ENCODE measurements around the gene TRAK1. TPM values are rescaled to one million over a fixed set of nuclear protein-coding genes. Genes with fewer than 3 reads are reported as not detected.
"Not testable (repeated sequence)": the region's sequence is repeated elsewhere in the genome, so short reads cannot be mapped to it uniquely, and the experiment has no call there.

The TRAK1 gene
- total and polyA plus RNA-seq, 4 donors = 18.2 to 65.4 (median 32.5) TPM

GRCh38 chr3:42102571-42102970, 11.4 kb downstream of the TRAK1 start:
- Histone ChIP-seq H3K4me1 (ENCODE audit: control insufficient read depth in 5 of 5, insufficient read depth in 5 of 5, low read length in 5 of 5) (peaks cover 0 to 17% (median 0%) of the 10 kb centered on the region in 5 donors), H3K9ac (ENCODE audit: insufficient read depth in 1 of 2, low read length in 2 of 2) (no peak overlapping the region), H3K9me3 (ENCODE audit: control insufficient read depth in 4 of 4, insufficient read depth in 3 of 4, low read length in 3 of 4) (no peaks in the 10 kb centered on the region), H3K27me3 (ENCODE audit: control insufficient read depth in 3 of 3, insufficient read depth in 3 of 3, low read length in 2 of 3) (no peaks in the 10 kb centered on the region), H3K27ac (ENCODE audit: low read depth in 1 of 2, low read length in 1 of 2) (peak overlapping the region; percentile 9 to 57), H3K4me3 (no peak overlapping the region), H3K36me3 (ENCODE audit: control insufficient read depth in 4 of 4, insufficient read depth in 4 of 4, low read length in 4 of 4) (no peaks in the 10 kb centered on the region)
- no peak for DNase-seq
- WGBS, 2 donors = 43 to 51% methylated on average over 6 of the region's 6 CpGs
- no peak for ATAC-seq (ENCODE audit: insufficient read depth, low FRiP score)
- TF ChIP-seq, protein P1, sequence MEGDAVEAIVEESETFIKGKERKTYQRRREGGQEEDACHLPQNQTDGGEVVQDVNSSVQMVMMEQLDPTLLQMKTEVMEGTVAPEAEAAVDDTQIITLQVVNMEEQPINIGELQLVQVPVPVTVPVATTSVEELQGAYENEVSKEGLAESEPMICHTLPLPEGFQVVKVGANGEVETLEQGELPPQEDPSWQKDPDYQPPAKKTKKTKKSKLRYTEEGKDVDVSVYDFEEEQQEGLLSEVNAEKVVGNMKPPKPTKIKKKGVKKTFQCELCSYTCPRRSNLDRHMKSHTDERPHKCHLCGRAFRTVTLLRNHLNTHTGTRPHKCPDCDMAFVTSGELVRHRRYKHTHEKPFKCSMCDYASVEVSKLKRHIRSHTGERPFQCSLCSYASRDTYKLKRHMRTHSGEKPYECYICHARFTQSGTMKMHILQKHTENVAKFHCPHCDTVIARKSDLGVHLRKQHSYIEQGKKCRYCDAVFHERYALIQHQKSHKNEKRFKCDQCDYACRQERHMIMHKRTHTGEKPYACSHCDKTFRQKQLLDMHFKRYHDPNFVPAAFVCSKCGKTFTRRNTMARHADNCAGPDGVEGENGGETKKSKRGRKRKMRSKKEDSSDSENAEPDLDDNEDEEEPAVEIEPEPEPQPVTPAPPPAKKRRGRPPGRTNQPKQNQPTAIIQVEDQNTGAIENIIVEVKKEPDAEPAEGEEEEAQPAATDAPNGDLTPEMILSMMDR (IDR thresholded peaks at IDR 0.05; ENCODE audit: control extremely low read depth, extremely low read depth) = no peak

GRCh38 chr3:42103921-42104665, 12.9 kb downstream of the TRAK1 start:
- ATAC-seq (ENCODE audit: insufficient read depth, low FRiP score); H3K36me3 ChIP-seq (ENCODE audit: control insufficient read depth in 4 of 4, insufficient read depth in 4 of 4, low read length in 4 of 4); H3K9me3 ChIP-seq (ENCODE audit: control insufficient read depth in 4 of 4, insufficient read depth in 3 of 4, low read length in 3 of 4); H3K4me1 ChIP-seq (ENCODE audit: control insufficient read depth in 5 of 5, insufficient read depth in 5 of 5, low read length in 5 of 5); H3K27ac ChIP-seq (ENCODE audit: low read depth in 1 of 2, low read length in 1 of 2); DNase-seq; H3K9ac ChIP-seq (ENCODE audit: insufficient read depth in 1 of 2, low read length in 2 of 2); H3K4me3 ChIP-seq; H3K27me3 ChIP-seq (ENCODE audit: control insufficient read depth in 3 of 3, insufficient read depth in 3 of 3, low read length in 2 of 3): not testable (repeated sequence)
- WGBS, 2 donors = 93 to 95% methylated on average over 15 of the region's 15 CpGs

GRCh38 chr3:42105994-42106393, 14.8 kb downstream of the TRAK1 start:
- H3K27me3 ChIP-seq (ENCODE audit: control insufficient read depth in 3 of 3, insufficient read depth in 3 of 3, low read length in 2 of 3); H3K4me3 ChIP-seq; H3K27ac ChIP-seq (ENCODE audit: low read depth in 1 of 2, low read length in 1 of 2); H3K9ac ChIP-seq (ENCODE audit: insufficient read depth in 1 of 2, low read length in 2 of 2); H3K4me1 ChIP-seq (ENCODE audit: control insufficient read depth in 5 of 5, insufficient read depth in 5 of 5, low read length in 5 of 5); DNase-seq; ATAC-seq (ENCODE audit: insufficient read depth, low FRiP score); H3K9me3 ChIP-seq (ENCODE audit: control insufficient read depth in 4 of 4, insufficient read depth in 3 of 4, low read length in 3 of 4); H3K36me3 ChIP-seq (ENCODE audit: control insufficient read depth in 4 of 4, insufficient read depth in 4 of 4, low read length in 4 of 4): not testable (repeated sequence)
- WGBS, 2 donors = 100% methylated on average over 2 of the region's 2 CpGs; no CpG with 5 or more reads in 1 of the 2 donors

GRCh38 chr3:42106646-42107045, 15.5 kb downstream of the TRAK1 start:
- Histone ChIP-seq H3K9me3 (ENCODE audit: control insufficient read depth in 4 of 4, insufficient read depth in 3 of 4, low read length in 3 of 4) (no peaks in the 10 kb centered on the region), H3K36me3 (ENCODE audit: control insufficient read depth in 4 of 4, insufficient read depth in 4 of 4, low read length in 4 of 4) (no peaks in the 10 kb centered on the region), H3K9ac (ENCODE audit: insufficient read depth in 1 of 2, low read length in 2 of 2) (no peak overlapping the region), H3K27me3 (ENCODE audit: control insufficient read depth in 3 of 3, insufficient read depth in 3 of 3, low read length in 2 of 3) (no peaks in the 10 kb centered on the region), H3K27ac (ENCODE audit: low read depth in 1 of 2, low read length in 1 of 2) (peak overlapping the region; percentile 72 to 77), H3K4me1 (ENCODE audit: control insufficient read depth in 5 of 5, insufficient read depth in 5 of 5, low read length in 5 of 5) (peaks cover 0 to 5% (median 0%) of the 10 kb centered on the region in 5 donors), H3K4me3 (no peak overlapping the region)
- TF ChIP-seq, protein P1 (IDR thresholded peaks at IDR 0.05; ENCODE audit: control extremely low read depth, extremely low read depth) = no peak
- DNase-seq (no peak), ATAC-seq (ENCODE audit: insufficient read depth, low FRiP score) (no peak)

Data from lung (tissue), 12 donors.